GM18858 (cell line): ENCODE data around the gene ABCC11.
"Not testable (repeated sequence)": the region's sequence is repeated elsewhere in the genome, so short reads cannot be mapped to it uniquely, and the experiment has no call there.

Source experiments
- ATAC-seq: cut with Tn5 transposase; IDR thresholded peaks from one replicate; pipeline ENCODE4 v1.9.1; 2021; ENCODE audit not compliant: unreplicated experiment

ABCC11 gene

DNA sequence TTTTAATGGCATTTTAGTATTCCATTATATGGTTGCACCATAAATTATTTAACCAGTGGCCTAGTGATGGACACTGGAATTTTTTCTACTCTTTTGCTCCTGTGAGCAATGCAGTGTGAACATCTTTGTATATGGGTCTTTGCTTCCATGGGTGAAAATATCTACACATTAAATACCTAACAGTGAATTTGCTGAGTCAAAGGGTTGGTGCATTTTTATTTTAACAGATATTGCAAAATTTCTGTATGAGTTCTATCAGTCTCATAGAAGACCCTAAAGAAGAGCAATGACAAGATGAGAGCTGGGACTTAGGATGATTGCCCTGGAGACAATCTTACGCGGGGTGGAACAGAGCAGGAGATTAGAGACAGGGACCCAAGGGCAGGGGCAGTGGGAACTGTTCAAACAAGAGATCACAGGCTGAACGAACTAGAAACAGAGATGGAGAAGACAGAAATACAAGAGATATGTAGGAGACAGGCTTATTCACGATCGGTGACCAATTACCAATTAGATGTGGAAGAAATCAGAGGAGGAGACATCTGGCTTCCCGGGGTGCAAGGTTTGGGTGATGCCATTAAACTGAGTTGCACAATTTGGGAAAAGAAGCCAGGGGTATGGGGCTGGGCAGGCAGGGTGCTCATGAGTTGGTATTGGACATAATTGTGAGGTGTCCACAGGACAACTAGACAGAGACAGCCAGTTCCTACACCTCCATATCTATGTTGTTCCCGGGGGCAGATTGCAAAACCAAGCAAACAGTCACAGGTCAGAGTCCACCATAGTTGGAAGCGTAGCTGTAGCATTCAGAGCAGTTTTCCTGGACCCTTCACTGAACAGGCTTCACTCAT, 43.1 kb downstream of the ABCC11 start:
- ATAC-seq = no peak

DNA sequence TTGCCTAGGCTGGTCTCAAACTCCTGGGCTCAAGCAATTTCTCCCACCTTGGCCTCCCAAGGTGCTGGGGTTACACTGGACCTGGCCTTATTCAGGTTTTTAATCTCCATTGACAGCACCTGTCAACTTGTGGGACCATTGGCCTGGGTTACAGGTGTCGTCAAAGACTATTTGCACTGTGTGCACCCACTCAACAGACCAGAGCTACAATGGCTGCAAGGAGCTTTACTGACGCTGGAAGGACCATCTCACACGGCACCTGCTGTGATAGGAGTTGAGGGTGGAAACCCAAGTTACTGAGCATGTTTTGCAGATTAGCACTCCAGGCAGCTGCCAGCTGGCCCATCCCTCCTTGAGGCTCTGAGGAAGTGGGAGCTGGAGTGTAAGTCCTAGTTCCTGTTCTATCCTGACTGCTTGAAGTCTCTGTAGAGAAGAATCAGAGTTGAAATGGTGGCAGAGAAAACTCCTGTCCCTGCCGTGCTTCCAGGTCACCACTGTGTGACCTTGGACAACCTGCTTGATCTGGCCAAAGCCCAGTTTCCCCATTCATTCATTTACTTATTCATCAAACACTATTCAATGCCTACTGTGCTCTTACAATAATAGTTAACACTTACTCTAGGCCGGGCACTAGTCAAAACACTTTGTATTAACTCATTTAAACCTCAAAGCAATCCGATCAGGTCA, 45.7 kb downstream of the ABCC11 start:
- ATAC-seq = no peak

DNA sequence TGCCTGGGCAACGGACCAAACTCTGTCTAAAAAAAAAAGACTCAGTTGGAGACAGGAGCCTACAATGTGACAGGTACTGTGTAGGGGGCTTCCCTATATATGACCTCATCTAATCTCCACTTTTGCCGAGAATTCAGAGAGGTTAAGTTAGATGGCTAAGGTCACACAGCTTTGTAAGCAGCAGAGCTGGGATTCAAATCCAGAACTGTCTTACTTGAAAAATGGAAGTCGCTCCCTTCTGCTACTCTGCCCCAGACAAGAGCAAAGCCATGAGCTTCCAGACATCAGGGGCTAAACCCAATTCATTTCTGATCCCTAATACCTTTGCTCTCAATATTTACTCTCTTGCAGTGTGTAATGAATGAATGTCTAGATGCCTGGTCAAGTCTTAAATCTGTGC, 50.0 kb downstream of the ABCC11 start:
- no peak for ATAC-seq

DNA sequence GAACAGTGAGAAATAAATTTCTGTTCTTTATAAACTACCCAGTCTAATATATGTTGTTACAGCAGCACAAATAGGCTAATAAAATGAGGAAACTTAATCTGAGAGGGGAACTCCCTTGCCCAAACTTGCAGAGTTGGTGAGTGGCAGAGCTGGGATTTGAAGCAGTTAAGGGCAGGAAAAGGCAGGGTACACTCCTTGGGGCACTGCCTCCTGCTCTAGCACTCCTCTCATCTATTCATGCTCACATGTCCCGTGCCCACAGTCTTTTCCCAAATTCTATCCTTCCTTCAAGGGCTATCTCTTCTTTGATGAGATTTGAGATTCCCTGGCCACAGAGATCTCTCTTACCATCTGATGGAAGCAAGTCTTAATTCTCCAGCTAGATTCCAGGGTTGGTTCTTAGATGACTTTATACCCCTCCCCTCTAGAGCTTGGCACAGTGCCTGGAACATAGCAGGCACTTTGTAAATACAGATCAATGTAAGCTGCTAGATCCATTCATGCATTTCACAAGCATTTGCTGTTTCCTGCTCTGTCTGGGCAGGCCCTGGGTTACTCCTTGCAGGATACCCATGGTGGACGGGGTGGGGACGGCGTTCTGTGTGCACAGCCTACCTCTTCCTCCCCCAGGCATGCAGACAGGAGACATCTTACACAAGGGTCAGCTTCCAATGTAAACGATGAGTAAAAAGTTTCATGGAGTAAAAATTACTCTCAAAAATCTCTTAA, 52.3 kb downstream of the ABCC11 start:
- no peak for ATAC-seq

DNA sequence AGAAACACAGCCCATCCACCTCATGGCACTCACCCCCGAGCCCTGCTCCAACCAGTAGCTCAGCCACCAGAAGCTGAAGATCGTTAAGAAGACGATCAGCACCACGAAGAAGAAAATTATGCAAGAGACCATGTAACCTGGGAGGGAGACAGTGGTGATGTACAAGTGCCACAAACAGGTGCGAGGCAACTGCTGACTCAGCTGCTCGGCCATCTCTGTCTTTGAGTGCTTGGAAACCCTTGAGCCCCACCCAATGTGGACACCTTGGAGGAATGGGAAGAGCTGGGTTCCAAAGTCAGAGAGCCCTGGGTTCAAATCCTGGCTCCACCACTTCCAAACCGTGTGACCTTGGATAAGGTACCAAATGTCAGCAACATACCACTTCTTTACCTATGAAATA, 53.5 kb downstream of the ABCC11 start:
- ATAC-seq = no peak

DNA sequence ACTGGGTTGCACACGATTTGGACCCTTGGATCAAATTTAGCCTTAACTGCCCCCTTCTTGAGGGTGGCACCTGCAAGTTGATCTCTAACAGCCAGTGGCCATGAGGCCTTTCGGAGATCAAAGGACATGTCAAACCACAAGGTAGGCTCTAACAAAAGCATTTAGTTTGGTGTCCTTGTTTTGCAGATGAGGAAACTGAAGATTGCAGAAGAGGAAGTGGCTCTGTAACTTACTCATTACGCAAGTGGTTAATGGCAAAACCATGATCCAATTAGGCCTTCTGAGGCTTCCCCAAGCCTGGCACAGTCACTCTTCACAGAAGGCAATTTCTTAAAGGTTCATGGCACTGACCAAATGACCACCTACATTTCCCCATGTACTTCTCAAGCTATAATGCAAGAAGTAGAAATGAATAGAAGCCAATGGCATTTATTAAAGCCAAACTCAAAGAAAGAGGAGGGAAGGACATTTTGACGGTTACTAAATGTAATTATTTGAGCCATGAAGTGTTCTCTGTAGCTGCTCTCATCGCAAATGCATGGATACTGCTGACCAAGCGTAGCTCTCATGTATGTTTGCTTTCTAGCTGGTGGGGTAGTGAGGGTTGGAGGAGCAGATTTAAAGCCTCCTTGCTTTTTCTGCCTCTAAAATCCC, 58.8 kb downstream of the ABCC11 start:
- ATAC-seq = peak; percentile 92

DNA sequence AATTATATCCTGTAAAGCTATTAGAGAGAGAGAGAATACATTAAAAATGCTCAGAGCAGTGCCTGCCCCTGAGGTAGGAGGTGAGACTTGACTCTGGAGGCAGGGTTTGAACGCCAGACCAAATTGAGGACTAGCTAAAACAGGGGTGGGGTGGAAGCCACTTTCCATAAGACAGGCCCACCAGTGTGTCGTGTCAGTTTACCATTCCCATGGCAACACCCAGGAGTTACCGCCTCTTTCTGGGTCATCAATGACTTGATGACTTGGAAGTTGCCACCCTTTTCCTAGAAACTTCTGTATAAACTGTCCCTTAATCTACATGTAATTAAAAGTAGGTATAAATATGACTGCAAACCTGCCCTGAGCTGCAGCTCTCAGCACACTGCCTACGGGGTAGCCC, 59.6 kb downstream of the ABCC11 start:
- no peak for ATAC-seq

DNA sequence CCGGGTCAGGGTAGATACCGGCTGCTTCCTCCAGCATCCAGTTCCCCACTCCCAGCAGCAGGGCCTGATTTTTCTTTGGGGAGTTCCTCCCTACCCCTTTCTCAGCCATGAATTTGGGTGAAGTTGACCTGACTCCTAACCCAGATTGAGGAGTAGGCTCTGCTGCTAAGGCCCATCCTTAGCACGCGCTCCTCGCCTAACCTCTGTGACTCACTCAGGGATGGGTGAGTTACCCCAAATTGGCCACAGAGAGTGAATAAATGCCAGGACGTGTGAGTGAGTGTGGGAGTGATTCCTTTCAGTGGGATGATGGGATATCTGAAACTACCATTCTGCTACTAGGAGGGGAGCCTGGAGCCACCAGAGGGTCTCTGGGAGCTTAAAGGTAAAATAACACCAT, 62.7 kb downstream of the ABCC11 start:
- no peak for ATAC-seq

DNA sequence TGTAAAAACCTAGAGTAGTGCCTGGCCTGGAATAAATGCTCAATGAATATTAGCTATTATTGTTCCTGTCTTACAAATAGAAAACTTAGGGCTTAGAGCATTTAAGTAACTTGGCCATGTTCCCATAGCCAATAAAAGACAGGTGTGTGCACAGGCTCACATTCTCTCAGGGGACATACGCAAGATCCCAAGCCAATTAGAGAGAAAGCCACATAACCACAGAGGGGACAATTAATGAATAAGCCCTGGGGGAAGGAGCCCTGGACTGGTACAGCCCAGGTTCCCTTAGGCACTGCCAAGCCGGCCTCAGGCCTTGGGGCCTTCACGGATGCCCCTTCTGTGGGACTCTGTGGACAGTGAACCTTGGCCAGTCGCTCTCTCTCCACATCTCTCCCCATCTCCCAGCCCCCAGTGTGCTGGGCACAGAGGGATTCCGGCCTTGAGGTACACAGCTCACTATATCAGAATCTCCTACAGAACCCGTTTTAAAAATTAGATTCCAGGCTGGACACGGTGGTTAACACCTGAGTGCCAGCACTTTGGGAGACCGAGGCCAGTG, 64.3 kb downstream of the ABCC11 start:
- no peak for ATAC-seq

DNA sequence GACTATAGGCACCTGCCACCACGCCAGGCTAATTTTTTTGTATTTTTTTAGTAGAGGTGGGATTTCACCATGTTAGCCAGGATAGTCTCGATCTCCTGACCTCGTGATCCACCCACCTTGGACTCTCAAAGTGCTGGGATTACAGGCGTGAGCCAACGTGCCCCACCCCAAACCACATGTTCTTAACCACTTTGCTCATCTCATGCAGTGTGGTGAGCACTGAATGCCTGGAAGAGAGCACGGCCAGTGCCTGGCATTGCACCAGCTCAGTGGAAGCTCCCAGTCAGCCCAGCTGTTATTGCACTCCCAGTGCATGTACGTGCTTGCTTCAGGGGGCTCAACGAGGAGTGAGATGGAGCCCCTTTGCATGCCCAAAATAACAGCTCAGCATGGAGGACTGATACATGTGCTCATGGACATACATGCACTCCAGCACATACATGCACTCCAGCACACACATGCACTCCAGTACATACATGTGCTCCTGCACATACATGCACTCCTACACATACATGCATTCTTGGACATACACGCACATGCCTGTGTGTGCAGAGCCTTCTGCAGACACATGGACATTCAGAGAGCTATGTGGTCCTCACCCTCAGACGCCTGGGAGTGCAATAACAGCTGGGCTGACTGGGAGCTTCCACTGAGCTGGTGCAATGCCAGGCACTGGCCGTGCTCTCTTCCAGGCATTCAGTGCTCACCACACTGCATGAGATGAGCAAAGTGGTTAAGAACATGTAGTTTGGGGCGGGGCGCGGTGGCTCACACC, 65.4 kb downstream of the ABCC11 start:
- not testable (repeated sequence) for ATAC-seq

DNA sequence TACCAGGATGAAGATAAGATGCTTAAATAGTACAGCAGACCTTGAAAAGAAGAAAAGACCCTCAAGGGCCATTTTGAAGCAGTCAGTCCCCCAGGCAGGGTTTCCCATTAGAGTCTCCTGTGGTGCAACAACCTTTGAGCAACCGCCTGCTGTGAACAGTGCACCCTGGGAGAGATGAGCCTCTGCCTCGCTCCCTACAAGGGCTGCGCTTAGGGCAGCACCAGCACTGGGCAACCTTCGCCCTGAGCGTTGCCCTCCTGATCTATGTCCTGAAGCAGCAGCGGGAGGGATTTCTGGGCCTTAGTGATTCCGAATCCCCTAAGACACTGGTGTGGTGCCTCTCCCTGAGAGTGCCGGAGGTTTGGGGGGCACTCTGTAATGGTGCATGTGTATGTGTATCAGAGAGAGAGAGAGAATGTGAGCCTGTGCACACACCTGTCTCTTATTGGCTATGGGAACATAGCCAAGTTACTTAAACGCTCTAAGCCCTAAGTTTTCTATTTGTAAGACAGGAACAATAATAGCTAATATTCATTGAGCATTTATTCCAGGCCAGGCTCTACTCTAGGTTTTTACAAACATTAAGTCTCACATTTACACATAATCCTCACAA, 66.4 kb downstream of the ABCC11 start:
- no peak for ATAC-seq

DNA sequence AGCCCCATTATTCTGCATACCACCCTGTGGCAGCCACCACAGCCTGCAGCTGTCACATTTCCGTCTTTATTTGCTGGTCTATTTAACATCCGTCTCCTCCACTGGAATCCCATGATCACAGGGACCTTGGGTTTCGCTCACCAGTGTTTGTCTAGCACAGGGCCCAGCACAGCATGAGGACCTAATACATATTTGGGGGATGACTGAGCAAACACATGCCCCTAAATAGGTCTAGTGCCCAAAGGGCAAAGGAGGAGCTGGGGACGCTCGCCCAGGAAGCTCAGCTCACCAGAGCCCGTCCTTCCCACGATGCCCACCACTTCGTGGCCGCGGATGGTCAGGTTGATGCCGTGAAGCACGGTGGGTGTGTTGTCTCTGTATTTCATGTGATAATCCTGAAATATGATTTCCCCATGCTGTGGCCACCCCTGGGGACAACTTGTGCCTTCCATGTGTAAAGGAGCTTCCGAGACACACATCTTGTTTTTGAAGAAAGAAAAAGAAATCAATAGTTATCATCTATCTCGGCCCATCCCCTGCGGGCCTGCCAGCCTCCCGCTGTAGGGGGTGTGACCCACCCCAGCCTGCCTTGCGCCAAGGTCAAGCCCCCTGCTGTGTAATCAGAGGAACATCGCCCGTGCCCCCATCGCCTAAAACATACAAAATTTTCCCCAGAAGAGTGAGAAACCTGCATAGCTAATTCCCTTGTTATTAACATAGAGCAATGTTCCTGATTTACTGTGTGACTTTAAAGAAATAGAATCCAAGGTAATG, 70.5 kb downstream of the ABCC11 start:
- ATAC-seq = no peak

DNA sequence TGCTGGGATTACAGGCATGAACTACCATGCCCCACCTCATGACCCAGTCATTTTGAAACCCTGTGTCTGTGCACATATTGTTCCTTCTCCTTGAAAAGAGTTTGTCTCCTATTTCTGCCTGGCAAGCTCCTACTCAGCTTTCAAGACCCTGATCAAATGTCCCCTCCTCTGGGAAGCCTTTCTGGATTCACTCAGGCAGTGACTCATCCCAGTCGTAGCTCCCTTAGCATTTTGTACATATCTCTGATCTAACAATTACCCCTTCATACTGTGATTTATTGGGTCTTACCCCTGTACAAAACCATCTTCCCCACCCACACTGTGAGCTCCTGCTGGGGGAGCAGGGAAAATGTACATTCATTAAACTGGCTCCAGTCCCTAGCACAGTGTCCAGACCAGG, 73.5 kb downstream of the ABCC11 start:
- ATAC-seq = no peak

DNA sequence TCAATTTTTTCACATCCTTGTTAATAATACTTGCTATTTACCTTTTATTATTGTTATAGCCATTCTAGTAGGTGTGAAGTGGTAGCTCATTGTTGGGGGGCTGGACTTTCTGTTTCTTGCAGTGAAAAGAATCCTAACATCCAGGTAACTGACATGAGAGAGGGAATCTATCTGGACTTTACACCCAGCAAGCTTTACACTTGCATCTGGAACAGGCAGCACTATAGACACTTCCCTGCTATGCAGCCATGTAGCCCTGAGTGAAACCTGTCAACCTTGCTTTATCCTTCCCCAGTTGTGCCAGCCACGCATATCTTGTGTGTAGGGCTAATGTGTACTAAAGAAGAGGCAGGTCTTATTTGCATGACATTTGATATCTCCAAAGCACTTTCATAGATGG, 74.7 kb downstream of the ABCC11 start:
- ATAC-seq = no peak

DNA sequence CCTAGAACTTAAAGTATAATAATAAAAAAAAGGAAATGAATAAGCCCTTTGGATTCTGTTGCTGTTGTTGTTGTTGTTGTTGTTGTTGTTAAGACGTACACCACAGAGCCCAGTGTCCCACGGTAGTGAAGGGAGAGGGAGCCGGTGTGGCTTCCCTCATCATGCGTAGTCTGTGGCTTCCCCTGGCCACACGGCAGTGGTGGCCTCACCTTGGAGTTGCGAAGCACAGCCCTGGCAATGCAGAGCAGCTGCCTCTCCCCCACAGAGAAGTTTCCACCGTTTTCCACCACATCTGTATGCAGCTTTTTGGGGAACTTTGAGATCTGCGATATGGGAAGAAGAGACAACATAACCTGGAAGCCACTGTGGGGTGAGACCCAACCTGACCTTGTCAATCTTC, 77.4 kb downstream of the ABCC11 start:
- no peak for ATAC-seq

DNA sequence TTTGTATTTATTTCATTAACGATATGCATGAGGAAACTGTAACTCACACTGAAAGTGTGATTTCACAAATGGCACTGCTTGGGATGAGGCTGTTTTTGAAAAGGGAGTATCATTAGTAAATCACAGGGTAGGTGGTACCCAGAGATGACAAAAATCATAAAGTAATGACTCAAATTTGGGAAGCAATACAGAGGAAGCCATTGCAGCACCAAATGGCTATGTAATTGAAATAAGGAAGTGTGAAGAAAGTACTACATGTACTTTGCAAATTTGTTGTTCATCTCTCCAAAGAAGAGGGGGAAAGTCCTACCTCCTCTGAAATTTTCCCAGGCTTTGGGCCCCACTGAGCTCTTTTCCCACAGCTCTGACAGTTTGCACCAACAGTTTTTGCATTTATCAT, 79.3 kb downstream of the ABCC11 start:
- no peak for ATAC-seq

DNA sequence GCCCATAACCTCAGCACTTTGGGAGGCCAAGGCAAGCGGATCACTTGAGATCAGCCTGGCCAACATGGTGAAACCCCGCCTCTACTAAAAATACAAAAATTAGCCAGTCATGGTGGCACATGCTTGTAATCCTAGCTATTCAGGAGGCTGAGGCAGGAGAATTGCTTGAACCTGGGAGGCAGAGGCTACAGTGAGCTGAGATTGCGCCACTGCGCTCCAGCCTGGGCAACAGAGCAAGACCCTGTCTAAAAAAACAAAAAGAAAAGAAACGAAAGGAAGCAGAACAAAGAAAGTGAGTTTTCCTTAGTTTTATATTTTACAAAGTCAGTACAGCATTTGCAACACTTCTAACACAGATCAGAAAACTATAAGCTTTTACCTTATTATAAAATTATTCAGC, 80.7 kb downstream of the ABCC11 start:
- not testable (repeated sequence) for ATAC-seq

DNA sequence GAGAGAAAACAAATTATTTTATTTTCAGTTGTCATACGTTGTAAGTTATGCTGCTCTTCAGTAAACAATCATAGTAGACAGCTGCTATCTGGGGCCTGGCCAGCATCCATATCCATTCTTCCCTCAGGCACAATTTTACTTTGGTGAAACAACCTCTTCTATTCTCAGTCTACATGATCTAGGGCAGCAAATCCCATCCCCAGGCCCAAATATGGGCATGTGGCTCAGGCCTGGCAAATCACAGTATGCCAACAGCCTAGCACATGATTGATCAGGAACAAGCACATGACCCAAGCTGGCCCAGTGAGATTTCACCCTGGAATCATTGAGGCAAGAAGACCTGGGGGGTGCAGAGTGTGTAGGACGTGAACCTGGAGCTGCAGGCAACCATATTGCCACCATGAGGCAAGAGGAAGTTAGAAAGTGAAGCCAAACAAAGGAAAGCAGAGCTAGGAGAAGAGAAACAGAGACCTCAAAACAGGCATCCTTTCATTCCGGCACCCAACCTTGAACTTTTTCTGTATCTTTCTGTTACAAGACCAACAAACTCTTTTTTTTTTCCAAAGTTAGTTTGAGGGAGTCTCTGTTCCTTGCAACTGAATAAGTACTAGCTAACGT, 81.3 kb downstream of the ABCC11 start:
- no peak for ATAC-seq
